H9 (cell line): ENCODE measurements around the gene LRSAM1. TPM values are rescaled to one million over a fixed set of nuclear protein-coding genes. Genes with fewer than 3 reads are reported as not detected.
A peak's percentile ranks its signal among the peaks of the same experiment; 100 is the strongest.

Source experiments
- DNase-seq: peaks from one replicate; pipeline ENCODE4 v3.0.0-alpha.2; 2017
- H2AFZ ChIP-seq: one replicate; pipeline ENCODE4 v1.6.1; 2013; ENCODE audit warnings: mild to moderate bottlenecking, low read length, control low read depth, moderate library complexity
- H2AK5ac ChIP-seq: 2 replicates; pipeline ENCODE4 v1.6.1; 2013; ENCODE audit warnings: low read length, control low read depth, mixed read lengths; ENCODE audit not compliant: insufficient read length
- H2BK120ac ChIP-seq: one replicate; pipeline ENCODE4 v1.6.1; 2013; ENCODE audit warnings: low read depth, mild to moderate bottlenecking, low read length, control low read depth, inconsistent platforms; ENCODE audit not compliant: poor library complexity, severe bottlenecking
- H2BK12ac ChIP-seq: 2 replicates; pipeline ENCODE4 v1.6.1; 2013; ENCODE audit warnings: low read length, control low read depth, mixed read lengths, low read depth; ENCODE audit not compliant: insufficient read length
- H2BK15ac ChIP-seq: 2 replicates; pipeline ENCODE4 v1.6.1; 2013; ENCODE audit warnings: low read depth, low read length, control low read depth
- H2BK20ac ChIP-seq: one replicate; pipeline ENCODE4 v1.6.1; 2013; ENCODE audit warnings: low read depth, mild to moderate bottlenecking, low read length, control low read depth, inconsistent platforms; ENCODE audit not compliant: poor library complexity, severe bottlenecking
- H2BK5ac ChIP-seq: 2 replicates; pipeline ENCODE4 v1.6.1; 2013; ENCODE audit warnings: low read length, control low read depth, mixed read lengths; ENCODE audit not compliant: insufficient read length
- H3K14ac ChIP-seq: 2 replicates; pipeline ENCODE4 v1.6.1; 2013; ENCODE audit warnings: low read length, control low read depth; ENCODE audit not compliant: insufficient read depth
- H3K18ac ChIP-seq: 2 replicates; pipeline ENCODE4 v1.6.1; 2013; ENCODE audit warnings: low read depth, mild to moderate bottlenecking, mixed read lengths, low read length, control low read depth; ENCODE audit not compliant: insufficient read length
- H3K23ac ChIP-seq: 2 replicates; pipeline ENCODE4 v1.6.1; 2013; ENCODE audit warnings: low read length, control low read depth, mixed read lengths, low read depth; ENCODE audit not compliant: insufficient read length
- H3K23me2 ChIP-seq: 2 replicates; pipeline ENCODE4 v1.6.1; 2013; ENCODE audit warnings: low read depth, mild to moderate bottlenecking, mixed read lengths, low read length, control low read depth; ENCODE audit not compliant: insufficient read length, poor library complexity, severe bottlenecking
- H3K27ac ChIP-seq: 2 replicates; pipeline ENCODE4 v1.5.1; 2013; ENCODE audit warnings: low read length, control low read depth, mixed read lengths, low read depth; ENCODE audit not compliant: insufficient read length
- H3K27me3 ChIP-seq: 2 replicates; pipeline ENCODE4 v1.6.1; 2013; ENCODE audit warnings: low read length, control low read depth, inconsistent platforms; ENCODE audit not compliant: insufficient read depth
- H3K4ac ChIP-seq: 2 replicates; pipeline ENCODE4 v1.6.1; 2013; ENCODE audit warnings: low read depth, mild to moderate bottlenecking, control low read depth, inconsistent platforms, low read length, moderate library complexity
- H3K4me1 ChIP-seq: 2 replicates; pipeline ENCODE4 v1.6.1; 2013; ENCODE audit warnings: low read length, control low read depth, inconsistent platforms; ENCODE audit not compliant: insufficient read depth
- H3K4me2 ChIP-seq: 2 replicates; pipeline ENCODE4 v1.6.1; 2013; ENCODE audit warnings: low read length, control low read depth, mixed read lengths; ENCODE audit not compliant: insufficient read length, insufficient read depth
- H3K56ac ChIP-seq: 2 replicates; pipeline ENCODE4 v1.6.1; 2013; ENCODE audit warnings: low read depth, mild to moderate bottlenecking, mixed read lengths, low read length, control low read depth; ENCODE audit not compliant: insufficient read length
- H3K79me1 ChIP-seq: 2 replicates; pipeline ENCODE4 v1.6.1; 2013; ENCODE audit warnings: low read depth, mild to moderate bottlenecking, moderate library complexity, low read length, control low read depth, inconsistent platforms; ENCODE audit not compliant: insufficient read depth, poor library complexity, severe bottlenecking
- H3K79me2 ChIP-seq: 2 replicates; pipeline ENCODE4 v1.6.1; 2013; ENCODE audit warnings: low read length, control low read depth, inconsistent platforms; ENCODE audit not compliant: insufficient read depth
- H3K9ac ChIP-seq: 2 replicates; pipeline ENCODE4 v1.6.1; 2013; ENCODE audit warnings: low read length, control low read depth, mixed read lengths; ENCODE audit not compliant: insufficient read length; ENCODE audit errors: extremely low read depth
- H3K9me3 ChIP-seq: one replicate; pipeline ENCODE4 v1.6.1; 2013; ENCODE audit warnings: low read depth, low read length, inconsistent platforms; ENCODE audit not compliant: control insufficient read depth
- H3T11ph ChIP-seq: one replicate; pipeline ENCODE4 v1.6.1; 2013; ENCODE audit warnings: mild to moderate bottlenecking, low read length, control low read depth, inconsistent platforms
- H4K20me1 ChIP-seq: one replicate; pipeline ENCODE4 v1.6.1; 2013; ENCODE audit not compliant: control insufficient read depth, insufficient read length, insufficient read depth
- H4K5ac ChIP-seq: 2 replicates; pipeline ENCODE4 v1.6.1; 2013; ENCODE audit warnings: low read depth, mild to moderate bottlenecking, mixed read lengths, low read length, control low read depth; ENCODE audit not compliant: insufficient read length
- H4K8ac ChIP-seq: replicated peaks from 2 replicates; pipeline ENCODE4 v1.6.1; 2013; ENCODE audit warnings: low read length, control low read depth, mixed read lengths, low read depth; ENCODE audit not compliant: insufficient read length
- H4K91ac ChIP-seq: 2 replicates; pipeline ENCODE4 v1.6.1; 2013; ENCODE audit warnings: low read depth, mild to moderate bottlenecking, moderate library complexity, mixed read lengths, low read length, control low read depth; ENCODE audit not compliant: insufficient read length
- H3K27ac Mint-ChIP-seq, 3 experiments: 2 replicates in 2 of 3; 3 replicates in 1 of 3; pipeline ENCODE4 v1.8.0; 2020 to 2021; ENCODE audit warnings: mixed read lengths in 3 of 3, mild to moderate bottlenecking in 1 of 3, moderate library complexity in 1 of 3
- H3K27me3 Mint-ChIP-seq: 2 replicates; pipeline ENCODE4 v1.8.0; 2021; ENCODE audit warnings: low read depth, mild to moderate bottlenecking, moderate library complexity, mixed read lengths
- H3K36me3 Mint-ChIP-seq, 3 experiments: 2 replicates in 2 of 3; 3 replicates in 1 of 3; pipeline ENCODE4 v1.8.0; 2020 to 2021; ENCODE audit warnings: low read depth in 3 of 3, mixed read lengths in 3 of 3; ENCODE audit not compliant: insufficient read depth in 1 of 3
- H3K4me1 Mint-ChIP-seq, 2 experiments: 2 replicates each; pipeline ENCODE4 v1.8.0; 2020; ENCODE audit warnings: mixed read lengths in 2 of 2
- H3K4me3 Mint-ChIP-seq, 2 experiments: 2 replicates in 1 of 2; 3 replicates in 1 of 2; pipeline ENCODE4 v1.8.0; 2020 to 2021; ENCODE audit warnings: mild to moderate bottlenecking in 2 of 2, mixed read lengths in 2 of 2, moderate library complexity in 1 of 2
- H3K9me3 Mint-ChIP-seq, 2 experiments: 2 replicates in 1 of 2; 3 replicates in 1 of 2; pipeline ENCODE4 v1.8.0; 2020; ENCODE audit warnings: mild to moderate bottlenecking in 2 of 2, mixed read lengths in 2 of 2, moderate library complexity in 1 of 2
- CTCF ChIP-seq: fragments of 200-600 bp; sonication (generic); conservative IDR thresholded peaks from 3 replicates; pipeline ENCODE4 v1.8.0; 2021; ENCODE audit warnings: antibody characterized with exemption, mild to moderate bottlenecking
- WGBS: extraction: QIAGEN DNeasy Blood & Tissue Kit; methylation state at CpG from one replicate; pipeline ENCODE4 v1.1.7; 2013; ENCODE audit warnings: missing lambda C conversion rate, low lambda C conversion rate, mixed read lengths; ENCODE audit not compliant: insufficient read length; ENCODE audit errors: extremely low coverage; 5-methylcytosine and 5-hydroxymethylcytosine counted together
- total RNA-seq: library from RNA; stranded (reverse); gene quantifications from 2 replicates; pipeline ENCODE4 v1.2.1, GENCODE V29; 2021

LRSAM1 gene
- total RNA-seq, 1 experiment from 2014 or later = 16.2 TPM

DNA sequence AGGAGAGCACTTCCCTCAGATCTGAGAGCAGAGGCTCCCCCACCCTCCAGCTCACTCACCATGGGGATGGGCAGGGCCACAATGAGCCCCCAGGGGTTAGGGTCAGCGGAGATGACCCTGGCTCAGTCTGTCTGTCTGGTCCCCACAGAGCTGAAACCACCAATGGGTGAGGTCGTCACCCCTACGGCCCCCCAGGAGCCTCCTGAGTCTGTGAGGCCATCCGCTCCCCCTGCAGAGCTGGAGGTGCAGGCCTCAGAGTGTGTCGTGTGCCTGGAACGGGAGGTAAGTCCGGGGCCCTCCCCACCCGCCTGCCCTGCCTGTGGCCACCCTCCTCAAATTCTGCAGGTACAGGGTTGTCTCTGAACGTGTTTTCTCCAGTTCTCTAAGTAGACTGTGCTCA, 49.6 kb downstream of the LRSAM1 start:
- Histone ChIP-seq H3K56ac (no peak overlapping the region), H3K18ac (no peak overlapping the region), H3K79me1 (no peaks in the 10 kb centered on the region), H2AK5ac (no peak overlapping the region), H2AFZ (no peak overlapping the region), H2BK120ac (no peak overlapping the region), H3K79me2 (no peaks in the 10 kb centered on the region), H4K91ac (no peak overlapping the region), H3K27ac (no peak overlapping the region), H3K14ac (no peak overlapping the region), H3K27me3 (no peaks in the 10 kb centered on the region), H4K20me1 (no peaks in the 10 kb centered on the region), H3K4ac (no peak overlapping the region), H2BK15ac (no peak overlapping the region), H2BK5ac (no peak overlapping the region), H3K4me2 (no peak overlapping the region), H3K4me1 (no peaks in the 10 kb centered on the region), H3T11ph (no peak overlapping the region), H3K23ac (no peak overlapping the region), H4K8ac (no peak overlapping the region), H3K23me2 (no peaks in the 10 kb centered on the region), H2BK12ac (no peak overlapping the region), H4K5ac (no peak overlapping the region), H3K9me3 (no peaks in the 10 kb centered on the region), H3K9ac (no peak overlapping the region), H2BK20ac (no peak overlapping the region)
- peak overlapping the region in 1 of 3 experiments; percentile 58; a peak in 1 of 7 replicates for H3K27ac Mint-ChIP-seq
- no peak overlapping the region for H3K4me3 Mint-ChIP-seq
- peaks cover 3 to 11% (median 8%) of the 10 kb centered on the region in 3 experiments; a peak in 5 of 7 replicates for H3K36me3 Mint-ChIP-seq
- no peaks in the 10 kb centered on the region for H3K9me3 Mint-ChIP-seq
- H3K4me1 Mint-ChIP-seq = peaks cover 0 to 10% of the 10 kb centered on the region in 2 experiments; a peak in 2 of 4 replicates
- WGBS = no CpG with 5 or more reads among the region's 9 CpGs
- 0 out of 2 replicates have a peak, but pooled peaks cover 1% of the 10 kb centered on the region for H3K27me3 Mint-ChIP-seq
- no peak for TF ChIP-seq CTCF
- no peak for DNase-seq
